ENCODE results near the gene YWHAQ.
A peak's percentile ranks its signal among the peaks of the same experiment; 100 is the strongest.

The YWHAQ gene

GRCh38 chr2:9630736-9631552 is at the start of gene YWHAQ:
Gene YWHAQ (minus strand): TSS chr2:9630997. CDS start chr2:9630452, 545 bp downstream.
- peak; percentile 99 for DNase-seq

GRCh38 chr2:9680082-9680481 is 49.3 kb upstream of the YWHAQ start:
- DNase-seq = no peak

GRCh38 chr2:9679218-9679617 is 48.4 kb upstream of the YWHAQ start:
- DNase-seq = no peak

- no peak for DNase-seq
Observed at GRCh38 chr2:9678544-9678943, 47.7 kb upstream of the YWHAQ start.

GRCh38 chr2:9675415-9676351 is 44.9 kb upstream of the YWHAQ start:
- no peak for DNase-seq

- DNase-seq = no peak
Observed at GRCh38 chr2:9674891-9675414, 44.2 kb upstream of the YWHAQ start.

- no peak for DNase-seq
Observed at GRCh38 chr2:9673914-9674481, 43.2 kb upstream of the YWHAQ start.

GRCh38 chr2:9668687-9669345 is 38.0 kb upstream of the YWHAQ start:
- no peak for DNase-seq

- DNase-seq = no peak
Observed at GRCh38 chr2:9667826-9668225, 37.0 kb upstream of the YWHAQ start.

GRCh38 chr2:9666306-9666705 is 35.5 kb upstream of the YWHAQ start:
- DNase-seq = no peak

- DNase-seq = no peak
Observed at GRCh38 chr2:9665898-9666297, 35.1 kb upstream of the YWHAQ start.

GRCh38 chr2:9664365-9664764 is 33.6 kb upstream of the YWHAQ start:
- no peak for DNase-seq

- DNase-seq = no peak
Observed at GRCh38 chr2:9663008-9663879, 32.4 kb upstream of the YWHAQ start.

GRCh38 chr2:9661261-9661660 is 30.5 kb upstream of the YWHAQ start:
- DNase-seq = no peak

- no peak for DNase-seq
Observed at GRCh38 chr2:9660781-9661180, 30.0 kb upstream of the YWHAQ start.

- DNase-seq = no peak
Observed at GRCh38 chr2:9660154-9660553, 29.4 kb upstream of the YWHAQ start.

- DNase-seq = no peak
Observed at GRCh38 chr2:9658972-9659371, 28.2 kb upstream of the YWHAQ start.

GRCh38 chr2:9657731-9658130 is 26.9 kb upstream of the YWHAQ start:
- DNase-seq = no peak

- DNase-seq = no peak
Observed at GRCh38 chr2:9657083-9657482, 26.3 kb upstream of the YWHAQ start.

GRCh38 chr2:9656270-9656766 is 25.5 kb upstream of the YWHAQ start:
- peak; percentile 56 to 70 for DNase-seq

Measured in CD4-positive, alpha-beta T cell treated with Interleukin-4 for 1 hour (primary cell).